NCI-H524 (cell line): Measurements from ENCODE around the gene BCAS3.
A peak's percentile ranks its signal among the peaks of the same experiment; 100 is the strongest.

Source experiments
- DNase-seq, 2 experiments: peaks; one replicate each; lab custom pipeline; 2025; lab: John Stamatoyannopoulos, UW

BCAS3 gene

GRCh38 chr17:61409301-61410112 lies 731.9 kb downstream of the BCAS3 start:
- DNase-seq: peak in 1 of 2 experiments; percentile 69

- DNase-seq: peak; percentile 65 to 68
Observed at GRCh38 chr17:61410141-61411010, 732.7 kb downstream of the BCAS3 start.

- no peak for DNase-seq
Observed at GRCh38 chr17:61411011-61411260, 733.3 kb downstream of the BCAS3 start.

GRCh38 chr17:61411261-61412142 lies 733.9 kb downstream of the BCAS3 start:
- peak; percentile 60 to 84 for DNase-seq

GRCh38 chr17:61412143-61412859 lies 734.6 kb downstream of the BCAS3 start:
- DNase-seq: peak; percentile 72 to 86

DNA sequence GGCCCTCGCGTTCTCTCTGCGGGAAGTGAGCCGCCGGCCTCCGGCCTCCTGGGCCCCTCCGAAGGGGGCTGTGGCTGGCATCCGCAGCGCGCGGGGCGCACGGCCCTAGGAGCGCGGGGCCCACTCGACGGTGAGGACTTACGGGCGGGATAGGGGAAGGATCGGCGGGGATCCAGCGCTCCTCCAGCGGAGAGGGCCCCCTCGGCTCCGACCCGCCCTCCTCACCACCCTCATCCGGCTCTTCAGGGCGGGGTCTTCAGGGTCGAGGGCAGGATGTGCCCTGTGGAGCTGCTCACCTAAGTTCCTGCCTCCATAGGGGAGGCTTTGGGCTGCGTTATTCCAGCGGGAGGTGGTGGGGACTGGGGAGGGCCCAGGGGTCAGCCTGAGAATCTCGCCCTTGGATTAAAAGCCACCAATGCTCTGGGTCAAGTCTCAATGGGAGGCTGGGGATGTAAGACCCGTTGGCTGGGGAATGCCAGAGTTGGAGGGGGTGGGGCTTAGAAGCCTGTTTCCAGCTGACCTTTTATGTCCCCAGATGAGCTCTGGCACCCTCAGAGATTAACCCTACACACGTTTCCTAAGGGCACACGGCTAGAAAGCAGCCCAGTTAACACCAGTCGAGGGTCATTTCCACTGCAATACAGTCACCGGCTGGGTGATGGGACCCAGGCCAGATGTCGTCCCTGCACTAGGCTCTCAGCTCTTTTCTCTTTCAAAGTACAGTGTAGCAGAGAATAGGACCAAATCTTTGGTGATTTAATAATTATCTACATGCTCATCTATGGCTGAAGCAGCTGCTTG lies 735.4 kb downstream of the BCAS3 start:
- peak; percentile 33 to 44 for DNase-seq

- no peak for DNase-seq
Observed at GRCh38 chr17:61413661-61414126, 736.0 kb downstream of the BCAS3 start.

DNA sequence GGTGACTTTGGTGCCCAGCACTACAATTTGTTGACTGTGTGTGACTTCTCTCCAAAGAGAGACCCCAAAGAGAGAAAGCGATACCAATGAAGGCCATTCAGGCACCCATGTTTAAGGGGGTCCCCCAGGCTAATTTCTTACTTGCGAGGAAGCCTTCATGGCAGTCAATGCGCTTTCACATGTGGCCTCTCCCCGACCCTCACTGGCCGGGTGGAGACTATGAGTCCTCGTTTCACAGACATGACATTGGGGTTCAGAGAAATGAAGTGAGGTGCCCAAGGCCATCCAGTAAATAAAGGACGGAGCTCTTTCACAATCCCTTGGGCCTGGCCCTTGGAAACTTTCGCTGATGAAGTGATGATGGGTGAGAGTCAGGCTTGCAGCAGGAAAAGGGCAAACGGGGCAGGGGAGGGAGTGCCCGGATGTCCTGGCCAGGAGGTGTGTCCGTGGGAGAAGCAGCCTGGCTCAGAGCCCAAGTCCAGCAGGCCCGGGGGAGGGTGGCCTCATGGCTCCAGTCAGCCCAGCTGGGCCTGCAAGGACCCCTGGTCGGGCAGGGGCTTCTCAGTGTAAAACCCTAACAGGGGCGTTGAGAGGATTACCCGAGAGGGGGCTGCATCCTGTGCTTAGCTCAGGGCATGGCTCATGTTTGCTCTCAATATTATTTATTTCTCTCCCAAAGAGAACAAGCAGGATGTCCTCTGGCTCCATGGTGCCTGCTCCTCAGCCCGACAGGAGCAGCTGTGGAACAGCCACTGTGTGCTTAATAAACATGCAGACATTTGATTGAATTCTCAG lies 736.7 kb downstream of the BCAS3 start:
- DNase-seq: no peak

DNA sequence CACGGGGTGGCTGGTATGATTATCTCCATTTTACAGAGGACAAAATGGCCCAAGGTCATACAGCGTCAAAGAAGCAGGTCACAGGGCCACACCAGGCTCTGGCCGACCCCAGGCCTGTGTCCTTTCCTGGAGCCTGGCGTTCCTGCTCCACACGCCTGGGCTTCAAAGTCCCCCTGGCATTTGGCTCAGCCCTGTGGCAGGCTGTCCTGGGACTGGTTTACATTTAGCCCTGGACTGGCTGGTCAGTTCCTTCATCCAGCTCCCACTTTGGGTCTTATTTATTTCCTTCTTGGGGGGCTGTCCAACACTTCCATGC lies 737.2 kb downstream of the BCAS3 start:
- no peak for DNase-seq

DNA sequence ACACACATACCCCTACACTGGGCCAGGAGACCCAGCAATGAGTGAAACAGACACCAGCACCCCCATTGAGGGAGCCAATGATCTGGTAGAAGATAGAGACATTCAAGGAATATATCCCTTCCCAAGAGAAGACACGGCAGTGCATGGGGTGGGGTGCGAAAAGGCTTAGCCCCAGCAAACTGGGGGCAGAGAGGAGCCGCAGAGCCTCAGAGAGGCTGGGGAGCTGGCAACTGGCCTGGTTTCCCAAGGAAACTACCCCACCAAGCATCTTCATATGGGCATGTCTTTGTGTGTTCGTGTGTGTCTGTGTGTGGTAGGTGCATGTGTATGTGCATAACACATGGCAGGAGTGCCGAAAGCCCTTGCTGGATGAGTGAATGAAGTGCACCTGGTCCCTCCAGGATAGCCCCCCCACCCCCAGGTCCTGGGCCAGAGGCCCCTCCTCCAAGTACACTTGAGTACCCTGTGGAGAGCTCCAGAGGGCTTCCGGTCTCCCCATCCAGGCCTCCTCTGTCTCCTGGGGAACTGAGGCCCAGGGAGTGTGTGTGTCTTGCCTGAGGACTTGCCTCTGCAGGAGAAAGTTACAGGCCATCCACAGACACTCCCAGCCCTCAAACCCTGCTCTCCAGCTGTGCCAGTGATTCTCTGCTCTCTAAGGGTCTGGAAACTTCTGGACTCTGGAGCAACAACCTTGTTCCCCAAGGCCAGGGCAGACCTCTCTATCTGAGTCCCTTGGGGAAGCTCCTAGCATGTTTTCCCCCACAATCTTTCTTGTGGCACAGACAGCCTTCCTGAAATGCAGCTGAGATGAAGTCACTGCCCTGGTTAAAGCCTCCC lies 737.9 kb downstream of the BCAS3 start:
- DNase-seq: no peak

- no peak for DNase-seq
Observed at GRCh38 chr17:61416211-61416539, 738.5 kb downstream of the BCAS3 start.

DNA sequence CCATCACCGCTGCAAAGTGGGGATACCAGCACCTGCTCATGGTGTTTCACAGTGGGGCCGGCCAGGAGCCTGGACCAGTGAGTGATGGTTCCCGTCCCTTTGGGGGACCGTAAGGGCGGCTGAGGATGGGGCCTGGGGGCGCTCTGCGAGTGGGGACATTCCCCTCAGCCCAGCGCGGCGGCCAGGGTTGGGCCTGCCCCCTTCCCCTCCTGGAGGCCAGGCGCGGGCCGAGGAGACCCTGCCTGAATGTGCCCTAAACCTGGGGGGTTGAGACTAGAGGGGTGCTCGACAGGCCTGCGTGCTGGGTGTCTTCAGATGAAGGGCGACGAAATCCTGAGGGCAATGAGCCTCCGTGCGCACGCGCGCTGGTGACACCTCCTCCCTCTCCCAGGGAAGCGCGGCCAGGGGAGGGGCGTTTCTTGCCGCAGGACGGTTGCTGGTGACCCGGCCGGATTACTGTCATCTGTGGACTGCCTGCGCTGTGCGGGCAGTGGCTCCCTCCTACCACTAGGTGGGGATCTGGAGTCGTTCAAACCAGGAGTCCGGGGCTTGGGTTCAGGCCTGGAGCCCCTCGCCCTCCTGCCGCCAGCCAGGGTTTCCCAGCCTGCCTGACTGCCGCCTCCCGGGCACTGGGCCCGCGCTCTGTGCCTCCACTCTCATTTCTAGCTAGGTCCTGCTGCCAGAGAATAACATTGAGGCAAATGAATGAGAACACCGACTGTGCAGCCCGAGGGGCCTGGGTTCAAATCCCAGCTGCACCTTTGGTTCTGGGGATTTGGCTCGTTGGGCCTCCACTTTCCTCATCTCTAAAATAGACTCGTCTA lies 739.1 kb downstream of the BCAS3 start:
- DNase-seq: peak; percentile 85 to 87

DNA sequence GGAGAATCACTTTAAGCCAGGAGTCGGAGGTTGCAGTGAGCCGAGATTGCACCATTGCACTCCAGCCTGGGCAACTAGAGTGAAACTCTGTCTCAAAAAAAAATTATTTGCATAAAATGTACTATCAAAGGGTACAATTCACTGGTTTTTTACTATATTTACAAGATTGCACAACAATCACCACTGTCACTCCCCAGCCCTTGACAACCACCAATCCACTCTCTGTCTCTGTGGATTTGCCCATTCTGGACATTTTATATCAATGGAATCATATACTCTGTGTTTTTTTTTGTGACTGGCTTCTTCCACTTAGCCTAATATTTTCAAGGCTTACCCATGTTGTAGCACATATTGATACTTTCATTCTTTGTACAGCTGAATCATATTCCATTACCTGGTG lies 740.8 kb downstream of the BCAS3 start:
- DNase-seq: no peak

DNA sequence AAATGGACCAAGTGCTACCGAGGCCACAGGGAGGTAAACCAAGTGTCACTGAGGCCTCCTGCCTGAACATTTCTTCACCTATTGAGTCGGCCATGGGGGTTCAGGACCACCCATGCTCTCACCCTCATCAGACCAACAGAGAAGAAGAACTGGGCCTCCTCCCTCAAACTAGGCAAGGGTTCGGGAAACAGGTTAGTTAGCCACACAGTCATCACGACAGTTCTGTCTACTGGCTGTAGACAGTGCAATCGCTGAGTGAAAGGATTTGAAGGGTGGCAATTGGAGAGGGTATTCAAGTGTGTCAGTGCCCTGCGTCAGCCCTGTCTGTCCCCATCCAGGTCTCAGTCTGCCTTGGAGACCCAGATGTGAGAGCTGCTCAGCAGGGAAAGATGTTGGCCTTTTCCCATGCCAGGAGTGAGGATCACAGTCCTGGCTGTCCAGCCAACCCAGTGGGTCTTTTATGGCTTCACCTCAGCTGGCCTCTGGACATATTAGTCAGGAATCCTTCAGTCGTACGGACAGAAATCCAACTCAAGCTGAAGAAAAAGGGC lies 741.9 kb downstream of the BCAS3 start:
- no peak for DNase-seq

DNA sequence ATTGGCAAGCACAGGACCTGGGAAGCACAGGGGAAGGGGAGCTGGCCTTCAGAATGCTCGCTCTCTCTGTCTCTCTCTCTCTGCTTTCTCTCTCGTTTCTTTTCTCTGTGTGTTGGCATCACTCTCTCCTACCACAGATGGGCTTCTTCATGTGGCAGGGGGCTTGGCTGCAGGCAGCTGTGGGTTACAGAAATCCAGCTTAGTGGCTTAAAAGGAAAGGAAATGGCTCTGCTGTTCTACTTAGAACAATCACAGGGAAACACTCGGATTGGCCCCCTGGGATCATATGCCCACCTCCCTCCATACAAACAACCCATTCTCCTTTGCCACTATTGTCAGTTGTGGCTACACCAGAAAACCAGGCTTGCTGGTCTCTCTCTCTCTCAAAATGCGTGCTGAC lies 742.4 kb downstream of the BCAS3 start:
- no peak for DNase-seq

- no peak for DNase-seq
Observed at GRCh38 chr17:61420745-61421398, 743.2 kb downstream of the BCAS3 start.

GRCh38 chr17:61421460-61421859 lies 743.8 kb downstream of the BCAS3 start:
- no peak for DNase-seq
